ENCODE data around the gene FXYD2.

GRCh38 chr11:117830674-117831351, 6.3 kb upstream of the FXYD2 start:
- no peak for TF ChIP-seq CTCF (conservative IDR thresholded peaks at IDR 0.05)
- no peak for TF ChIP-seq ZFX (IDR thresholded peaks at IDR 0.05)
